ENCODE data around the gene LMOD2. TPM values are rescaled to one million over a fixed set of nuclear protein-coding genes. Genes with fewer than 3 reads are reported as not detected.

Gene LMOD2
- total RNA-seq, 1 donor from 2014 or later, result not detected

DNA sequence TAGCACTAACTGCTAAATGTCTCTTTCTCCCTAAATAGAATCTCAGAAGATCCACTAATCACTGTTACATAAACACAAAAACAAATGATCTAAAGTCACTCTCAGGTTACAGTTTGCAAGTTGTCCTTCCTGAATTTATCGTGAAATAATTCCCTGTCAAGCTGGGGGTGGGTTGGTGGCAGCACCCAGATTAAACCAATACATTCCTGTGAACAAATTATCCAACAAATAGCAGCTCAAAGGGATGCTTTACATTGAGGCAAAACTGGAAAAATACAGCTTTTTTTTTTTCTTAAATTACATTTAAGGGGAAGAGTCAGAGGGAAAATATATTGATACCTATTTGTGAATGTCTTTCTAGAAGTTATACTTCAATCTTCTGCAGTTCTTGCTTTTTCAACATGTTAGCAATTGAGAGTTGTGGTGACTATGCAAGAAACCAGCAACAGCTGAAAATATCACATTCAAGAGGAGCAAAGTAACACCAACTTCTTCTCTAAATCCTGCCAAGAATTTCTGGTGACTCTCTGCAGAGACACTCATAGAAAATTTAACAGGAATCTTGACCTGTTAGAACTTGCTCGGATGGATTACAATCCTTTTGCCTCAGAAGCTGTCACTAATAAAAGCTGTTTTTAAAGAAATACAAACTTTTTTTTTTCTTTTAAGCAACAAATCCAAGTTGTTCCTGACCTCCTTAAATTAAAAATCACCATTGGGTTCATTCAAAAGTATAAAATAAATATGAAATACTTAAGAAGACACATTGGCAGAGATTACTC, 18.9 kb downstream of the LMOD2 start:
- no peaks in the 10 kb centered on the region for H3K27me3 Mint-ChIP-seq (ENCODE audit: unreplicated experiment)
- H3K36me3 Mint-ChIP-seq (ENCODE audit: unreplicated experiment), result peaks cover 6% of the 10 kb centered on the region
- no peak overlapping the region for H3K27ac Mint-ChIP-seq (ENCODE audit: unreplicated experiment)
- no peak overlapping the region for H3K4me3 Mint-ChIP-seq (ENCODE audit: unreplicated experiment)
- no peaks in the 10 kb centered on the region for H3K9me3 Mint-ChIP-seq (ENCODE audit: unreplicated experiment)
- H3K4me1 Mint-ChIP-seq (ENCODE audit: unreplicated experiment), result no peaks in the 10 kb centered on the region
- TF ChIP-seq, protein P1, sequence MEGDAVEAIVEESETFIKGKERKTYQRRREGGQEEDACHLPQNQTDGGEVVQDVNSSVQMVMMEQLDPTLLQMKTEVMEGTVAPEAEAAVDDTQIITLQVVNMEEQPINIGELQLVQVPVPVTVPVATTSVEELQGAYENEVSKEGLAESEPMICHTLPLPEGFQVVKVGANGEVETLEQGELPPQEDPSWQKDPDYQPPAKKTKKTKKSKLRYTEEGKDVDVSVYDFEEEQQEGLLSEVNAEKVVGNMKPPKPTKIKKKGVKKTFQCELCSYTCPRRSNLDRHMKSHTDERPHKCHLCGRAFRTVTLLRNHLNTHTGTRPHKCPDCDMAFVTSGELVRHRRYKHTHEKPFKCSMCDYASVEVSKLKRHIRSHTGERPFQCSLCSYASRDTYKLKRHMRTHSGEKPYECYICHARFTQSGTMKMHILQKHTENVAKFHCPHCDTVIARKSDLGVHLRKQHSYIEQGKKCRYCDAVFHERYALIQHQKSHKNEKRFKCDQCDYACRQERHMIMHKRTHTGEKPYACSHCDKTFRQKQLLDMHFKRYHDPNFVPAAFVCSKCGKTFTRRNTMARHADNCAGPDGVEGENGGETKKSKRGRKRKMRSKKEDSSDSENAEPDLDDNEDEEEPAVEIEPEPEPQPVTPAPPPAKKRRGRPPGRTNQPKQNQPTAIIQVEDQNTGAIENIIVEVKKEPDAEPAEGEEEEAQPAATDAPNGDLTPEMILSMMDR (IDR thresholded peaks at IDR 0.05), result no peak
- no peak for DNase-seq (ENCODE audit: extremely low spot score, unreplicated experiment)

DNA sequence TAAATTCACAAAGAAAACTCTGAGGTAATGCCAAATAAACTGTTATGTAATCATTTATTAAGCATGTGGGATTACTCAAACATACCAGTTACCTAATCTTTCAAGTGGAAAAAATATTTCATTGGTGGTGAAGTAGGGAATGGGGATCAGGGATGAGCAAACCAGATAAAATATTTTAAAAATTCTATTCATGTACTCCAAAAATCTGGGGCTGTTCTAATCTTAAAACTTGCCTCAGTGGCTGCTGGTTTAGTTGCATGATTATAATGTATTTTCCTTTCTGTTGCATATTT, 19.5 kb downstream of the LMOD2 start:
- Mint-ChIP-seq H3K4me3 (ENCODE audit: unreplicated experiment) (no peak overlapping the region), H3K9me3 (ENCODE audit: unreplicated experiment) (no peaks in the 10 kb centered on the region), H3K4me1 (ENCODE audit: unreplicated experiment) (no peaks in the 10 kb centered on the region), H3K36me3 (ENCODE audit: unreplicated experiment) (peaks cover 6% of the 10 kb centered on the region), H3K27ac (ENCODE audit: unreplicated experiment) (no peak overlapping the region), H3K27me3 (ENCODE audit: unreplicated experiment) (no peaks in the 10 kb centered on the region)
- DNase-seq (ENCODE audit: extremely low spot score, unreplicated experiment), result no peak
- TF ChIP-seq, protein P1 (IDR thresholded peaks at IDR 0.05), result no peak

- Mint-ChIP-seq H3K4me1 (ENCODE audit: unreplicated experiment) (peaks cover 3% of the 10 kb centered on the region), H3K9me3 (ENCODE audit: unreplicated experiment) (no peaks in the 10 kb centered on the region), H3K27ac (ENCODE audit: unreplicated experiment) (no peak overlapping the region), H3K27me3 (ENCODE audit: unreplicated experiment) (no peaks in the 10 kb centered on the region), H3K4me3 (ENCODE audit: unreplicated experiment) (no peak overlapping the region), H3K36me3 (ENCODE audit: unreplicated experiment) (peaks cover 11% of the 10 kb centered on the region)
- no peak for DNase-seq (ENCODE audit: extremely low spot score, unreplicated experiment)
- TF ChIP-seq, protein P1 (IDR thresholded peaks at IDR 0.05), result no peak
These were observed 21.5 kb downstream of the LMOD2 start for GRCh38 chr7:123677061-123677715.

DNA sequence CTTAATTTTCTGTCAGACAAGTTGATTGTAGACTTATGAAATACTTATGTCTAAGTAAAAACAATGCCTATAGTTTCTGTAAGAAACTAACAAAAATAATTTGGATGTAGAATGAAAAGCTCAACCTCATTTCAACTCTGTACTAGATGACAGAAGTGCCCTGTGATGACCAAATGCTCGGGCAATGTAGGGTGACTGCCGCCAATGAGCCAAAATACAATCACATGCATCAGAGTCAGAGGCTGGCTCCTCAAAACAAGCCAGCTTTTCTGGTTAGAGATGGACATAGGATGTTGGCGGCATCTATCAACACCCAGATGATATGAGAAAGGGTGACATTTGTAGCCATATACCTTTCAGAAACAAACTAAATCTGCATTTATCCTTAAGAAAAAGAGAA, 23.9 kb downstream of the LMOD2 start:
- Mint-ChIP-seq H3K27ac (ENCODE audit: unreplicated experiment) (no peak overlapping the region), H3K36me3 (ENCODE audit: unreplicated experiment) (peaks cover 19% of the 10 kb centered on the region), H3K9me3 (ENCODE audit: unreplicated experiment) (no peaks in the 10 kb centered on the region), H3K4me1 (ENCODE audit: unreplicated experiment) (peaks cover 8% of the 10 kb centered on the region), H3K4me3 (ENCODE audit: unreplicated experiment) (no peak overlapping the region), H3K27me3 (ENCODE audit: unreplicated experiment) (no peaks in the 10 kb centered on the region)
- TF ChIP-seq, protein P1 (IDR thresholded peaks at IDR 0.05), result no peak
- DNase-seq (ENCODE audit: extremely low spot score, unreplicated experiment), result no peak

DNA sequence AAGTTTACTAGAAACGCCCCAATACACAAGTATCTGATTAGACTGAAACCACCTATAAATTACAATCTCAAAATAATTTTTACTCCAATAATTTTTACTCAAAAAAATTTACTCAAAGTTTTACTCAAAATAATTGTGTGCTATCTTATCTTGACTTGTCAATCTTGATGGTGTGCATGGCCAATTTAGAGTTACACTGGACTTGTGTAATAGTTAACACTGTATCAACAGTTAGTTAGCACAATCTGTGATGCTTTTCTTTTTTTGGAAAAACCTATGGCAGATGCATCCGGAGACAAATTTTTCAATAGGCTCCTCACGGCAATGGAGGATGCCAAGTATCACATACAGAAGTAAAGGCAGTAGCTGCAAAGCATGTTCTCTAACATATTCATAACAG, 24.9 kb downstream of the LMOD2 start:
- Mint-ChIP-seq H3K4me3 (ENCODE audit: unreplicated experiment) (no peak overlapping the region), H3K4me1 (ENCODE audit: unreplicated experiment) (peaks cover 8% of the 10 kb centered on the region), H3K9me3 (ENCODE audit: unreplicated experiment) (no peaks in the 10 kb centered on the region), H3K36me3 (ENCODE audit: unreplicated experiment) (peaks cover 22% of the 10 kb centered on the region), H3K27ac (ENCODE audit: unreplicated experiment) (no peak overlapping the region), H3K27me3 (ENCODE audit: unreplicated experiment) (no peaks in the 10 kb centered on the region)
- TF ChIP-seq, protein P1 (IDR thresholded peaks at IDR 0.05), result no peak
- DNase-seq (ENCODE audit: extremely low spot score, unreplicated experiment), result no peak

Data from osteocyte (in vitro differentiated cells).